Measurements from ENCODE around the gene LRIG3. TPM values are rescaled to one million over a fixed set of nuclear protein-coding genes. Genes with fewer than 3 reads are reported as not detected.

LRIG3 gene, protein sequence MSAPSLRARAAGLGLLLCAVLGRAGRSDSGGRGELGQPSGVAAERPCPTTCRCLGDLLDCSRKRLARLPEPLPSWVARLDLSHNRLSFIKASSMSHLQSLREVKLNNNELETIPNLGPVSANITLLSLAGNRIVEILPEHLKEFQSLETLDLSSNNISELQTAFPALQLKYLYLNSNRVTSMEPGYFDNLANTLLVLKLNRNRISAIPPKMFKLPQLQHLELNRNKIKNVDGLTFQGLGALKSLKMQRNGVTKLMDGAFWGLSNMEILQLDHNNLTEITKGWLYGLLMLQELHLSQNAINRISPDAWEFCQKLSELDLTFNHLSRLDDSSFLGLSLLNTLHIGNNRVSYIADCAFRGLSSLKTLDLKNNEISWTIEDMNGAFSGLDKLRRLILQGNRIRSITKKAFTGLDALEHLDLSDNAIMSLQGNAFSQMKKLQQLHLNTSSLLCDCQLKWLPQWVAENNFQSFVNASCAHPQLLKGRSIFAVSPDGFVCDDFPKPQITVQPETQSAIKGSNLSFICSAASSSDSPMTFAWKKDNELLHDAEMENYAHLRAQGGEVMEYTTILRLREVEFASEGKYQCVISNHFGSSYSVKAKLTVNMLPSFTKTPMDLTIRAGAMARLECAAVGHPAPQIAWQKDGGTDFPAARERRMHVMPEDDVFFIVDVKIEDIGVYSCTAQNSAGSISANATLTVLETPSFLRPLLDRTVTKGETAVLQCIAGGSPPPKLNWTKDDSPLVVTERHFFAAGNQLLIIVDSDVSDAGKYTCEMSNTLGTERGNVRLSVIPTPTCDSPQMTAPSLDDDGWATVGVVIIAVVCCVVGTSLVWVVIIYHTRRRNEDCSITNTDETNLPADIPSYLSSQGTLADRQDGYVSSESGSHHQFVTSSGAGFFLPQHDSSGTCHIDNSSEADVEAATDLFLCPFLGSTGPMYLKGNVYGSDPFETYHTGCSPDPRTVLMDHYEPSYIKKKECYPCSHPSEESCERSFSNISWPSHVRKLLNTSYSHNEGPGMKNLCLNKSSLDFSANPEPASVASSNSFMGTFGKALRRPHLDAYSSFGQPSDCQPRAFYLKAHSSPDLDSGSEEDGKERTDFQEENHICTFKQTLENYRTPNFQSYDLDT
- 9.4 and 41.0 TPM in 2 replicates for total RNA-seq

DNA sequence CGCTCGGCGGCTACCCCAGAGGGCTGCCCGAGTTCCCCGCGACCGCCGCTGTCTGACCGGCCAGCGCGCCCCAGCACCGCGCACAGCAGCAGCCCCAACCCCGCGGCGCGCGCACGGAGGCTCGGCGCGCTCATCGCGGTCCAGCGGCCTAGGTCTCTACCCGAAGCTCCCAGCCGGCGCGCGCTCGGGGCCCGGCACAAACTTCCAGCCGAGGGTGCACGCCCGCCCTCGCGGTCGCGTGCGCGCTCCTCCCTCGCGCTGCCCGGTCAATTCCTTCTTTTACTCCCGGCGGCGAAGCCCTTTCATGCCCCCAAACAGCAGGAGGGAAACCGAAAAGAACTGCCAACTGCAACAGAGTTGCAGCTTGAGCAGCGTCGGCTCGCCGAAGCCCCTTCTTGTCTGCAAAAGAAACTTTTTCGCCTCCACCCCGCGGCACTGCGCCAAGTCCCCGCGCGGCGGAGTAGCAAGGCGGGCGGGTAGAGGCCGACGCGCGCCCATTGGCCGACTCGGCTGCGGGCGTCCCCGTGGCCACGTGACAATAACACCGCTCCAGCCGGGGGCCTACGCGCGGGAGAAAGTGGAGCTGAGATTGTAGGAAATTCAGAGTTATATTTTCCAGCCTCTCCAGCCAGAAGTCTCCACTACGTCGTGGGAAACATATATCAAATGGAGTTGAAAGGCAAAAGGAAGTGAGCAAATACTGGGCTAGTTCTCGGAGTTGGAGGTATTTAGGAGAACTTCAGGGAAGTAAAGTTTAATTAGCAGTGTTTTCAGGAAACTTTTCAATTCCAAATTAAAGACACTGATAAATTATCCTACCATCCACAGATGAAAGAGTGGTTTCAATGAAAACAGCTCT, at the start of gene LRIG3:
TSS of gene LRIG3 (minus strand) at position 403 of the 859 bp plus-strand sequence. CDS start at position 134, 269 bp downstream.

All from smooth muscle cell of the umbilical artery (primary cell).